ENCODE measurements around the gene PSMG4. TPM values are rescaled to one million over a fixed set of nuclear protein-coding genes. Genes with fewer than 3 reads are reported as not detected.

Gene PSMG4, protein sequence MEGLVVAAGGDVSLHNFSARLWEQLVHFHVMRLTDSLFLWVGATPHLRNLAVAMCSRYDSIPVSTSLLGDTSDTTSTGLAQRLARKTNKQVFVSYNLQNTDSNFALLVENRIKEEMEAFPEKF
- total RNA-seq (2022; extraction: Qiagen RNA extraction; ENCODE audit: low read depth) = 21.8 to 27.0 TPM (median 26.4 TPM) in 5 replicates

GRCh38 chr6:3258720-3259490, at the start of gene PSMG4:
TSS of gene PSMG4 (plus strand) at chr6:3258947. CDS start at chr6:3259023, 76 bp downstream.

DNA sequence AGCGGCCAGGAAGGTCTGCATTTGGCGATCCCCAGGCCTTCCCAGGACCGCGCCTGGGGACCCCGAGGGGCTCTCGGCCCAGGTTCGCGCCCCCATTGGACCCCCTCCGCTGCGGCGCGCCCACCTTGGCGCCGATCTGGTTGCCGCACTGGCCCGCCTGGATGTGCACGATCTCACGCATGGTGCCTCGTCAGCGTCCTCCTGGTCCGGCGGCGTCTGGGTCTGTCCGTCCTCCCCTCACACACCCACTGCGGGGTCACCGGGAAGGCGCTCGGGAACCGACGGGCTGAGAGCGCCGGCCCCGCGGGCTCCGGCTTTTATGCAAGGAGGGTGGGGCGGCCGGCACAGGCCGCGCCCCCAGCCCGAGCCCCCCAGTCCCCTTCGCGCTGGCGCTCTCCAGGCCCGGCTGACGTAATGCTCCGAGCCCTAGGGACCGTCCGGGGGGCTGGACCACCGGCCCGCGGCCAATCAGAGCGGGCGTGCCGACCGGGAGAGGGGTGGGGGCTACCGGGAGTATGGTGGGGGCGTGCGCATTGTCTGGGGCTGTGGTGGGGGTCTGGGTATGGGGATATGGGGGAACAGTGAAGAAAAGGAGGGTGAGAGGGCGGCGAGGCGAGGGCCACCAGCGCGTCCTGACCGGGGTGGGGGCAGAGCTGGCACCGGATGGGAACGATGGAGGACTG, 31.2 kb upstream of the PSMG4 start, which contains the start of gene TUBB2B:
TSS of gene TUBB2B (minus strand) at position 291 of the 683 bp plus-strand sequence. CDS start at position 181, 110 bp downstream.

Other genes starting within 250 kb of the PSMG4 start
- 12.1 to 14.9 TPM (median 12.9 TPM) in 5 replicates for gene RIPK1, start 190.5 kb upstream of the PSMG4 start, total RNA-seq (2022; extraction: Qiagen RNA extraction; ENCODE audit: low read depth)
- 18.4 to 25.7 TPM (median 23.5 TPM) in 5 replicates for gene BPHL, start 140.2 kb upstream of the PSMG4 start, total RNA-seq (2022; extraction: Qiagen RNA extraction; ENCODE audit: low read depth)
- gene TUBB2A, start 101.4 kb upstream of the PSMG4 start, total RNA-seq (2022; extraction: Qiagen RNA extraction; ENCODE audit: low read depth) = 68.0 to 86.0 TPM (median 80.3 TPM) in 5 replicates
- 12.1 to 14.2 TPM (median 13.2 TPM) in 5 replicates for gene TUBB2B, start 31.3 kb upstream of the PSMG4 start, total RNA-seq (2022; extraction: Qiagen RNA extraction; ENCODE audit: low read depth)
- 8.4 to 12.1 TPM (median 10.6 TPM) in 5 replicates for gene SLC22A23, start 198.1 kb downstream of the PSMG4 start, total RNA-seq (2022; extraction: Qiagen RNA extraction; ENCODE audit: low read depth)

Data from A549 treated with CpdA at 1 μM for 4 hours (cell line).